HepG2 (cell line): Measurements from ENCODE around the gene HCFC1. TPM values are rescaled to one million over a fixed set of nuclear protein-coding genes. Genes with fewer than 3 reads are reported as not detected.
A peak's percentile ranks its signal among the peaks of the same experiment; 100 is the strongest.

Experiments used
- ATF7-NPFF ChIP-seq: sonication (generic); formaldehyde crosslinking; IDR thresholded peaks from 2 replicates; pipeline ENCODE4 v1.8.1; 2023; ENCODE audit warnings: mild to moderate bottlenecking, low read depth, missing genetic modification reagents, moderate library complexity
- CBX1 ChIP-seq: IDR thresholded peaks from one replicate; pipeline ENCODE4 v1.6.1; 2016; ENCODE audit warnings: antibody characterized with exemption, low read depth
- CCDC6 ChIP-seq: sonication (generic); formaldehyde crosslinking; IDR thresholded peaks from 2 replicates; pipeline ENCODE4 v1.8.1; 2022; ENCODE audit warnings: mild to moderate bottlenecking, missing genetic modification reagents, moderate library complexity
- DR1 ChIP-seq: sonication (generic); formaldehyde crosslinking; IDR thresholded peaks from 2 replicates; pipeline ENCODE4 v1.8.0; 2021; ENCODE audit warnings: mild to moderate bottlenecking, missing genetic modification reagents, inconsistent platforms
- FOXA3 ChIP-seq: IDR thresholded peaks from 2 replicates; pipeline ENCODE4 v1.6.1; 2016; ENCODE audit warnings: missing genetic modification reagents, missing compliant biosample characterization
- GABPB1 ChIP-seq: IDR thresholded peaks from 2 replicates; pipeline ENCODE4 v1.6.1; 2016; ENCODE audit warnings: mild to moderate bottlenecking, missing genetic modification reagents, moderate library complexity, missing compliant biosample characterization
- HNRNPK ChIP-seq: fragments of 200-400 bp; formaldehyde crosslinking; IDR thresholded peaks from 2 replicates; pipeline ENCODE4 v1.6.1; 2018; ENCODE audit warnings: low read length, low read depth, moderate library complexity, mild to moderate bottlenecking; ENCODE audit not compliant: poor library complexity, severe bottlenecking
- HNRNPUL1 ChIP-seq: fragments of 200-400 bp; formaldehyde crosslinking; IDR thresholded peaks from 2 replicates; pipeline ENCODE4 v1.6.1; 2017; ENCODE audit warnings: low read depth, mild to moderate bottlenecking, low read length, moderate library complexity
- KDM2A ChIP-seq: sonication (generic); formaldehyde crosslinking; IDR thresholded peaks from 2 replicates; pipeline ENCODE4 v1.4.0; 2020; ENCODE audit warnings: low read depth, missing genetic modification reagents, borderline replicate concordance
- MEF2D ChIP-seq: sonication (generic); formaldehyde crosslinking; IDR thresholded peaks from 2 replicates; pipeline ENCODE4 v1.5.1; 2020; ENCODE audit warnings: mild to moderate bottlenecking, missing genetic modification reagents
- MEIS2 ChIP-seq: sonication (generic); formaldehyde crosslinking; IDR thresholded peaks from 2 replicates; pipeline ENCODE4 v1.9.0; 2021; ENCODE audit warnings: mild to moderate bottlenecking, missing genetic modification reagents
- NAIF1 ChIP-seq: sonication (generic); formaldehyde crosslinking; IDR thresholded peaks from 2 replicates; pipeline ENCODE4 v1.5.0; 2020; ENCODE audit warnings: mild to moderate bottlenecking, missing genetic modification reagents, borderline replicate concordance
- SALL2 ChIP-seq: sonication (generic); formaldehyde crosslinking; IDR thresholded peaks from 2 replicates; pipeline ENCODE4 v1.8.1; 2023; ENCODE audit warnings: mild to moderate bottlenecking, missing genetic modification reagents, inconsistent platforms
- SOX5 ChIP-seq: IDR thresholded peaks from 2 replicates; pipeline ENCODE4 v1.6.1; 2016; ENCODE audit warnings: borderline replicate concordance
- SRY ChIP-seq: sonication (generic); formaldehyde crosslinking; IDR thresholded peaks from 2 replicates; pipeline ENCODE4 v1.8.0; 2022; ENCODE audit warnings: mild to moderate bottlenecking, missing genetic modification reagents
- TAF1 ChIP-seq: sonication (generic); formaldehyde crosslinking; IDR thresholded peaks from 2 replicates; pipeline ENCODE4 v1.4.0; 2020; ENCODE audit warnings: missing genetic modification reagents
- TCF12 ChIP-seq, 2 experiments: fragments of 450-650 bp in 1 of 2; sonication (generic) in 1 of 2; formaldehyde crosslinking in 1 of 2; IDR thresholded peaks; 2 replicates each; pipeline versions ENCODE4 v1.6.1 to v1.8.0; 2017 to 2022; ENCODE audit warnings: antibody characterized with exemption in 1 of 2, mild to moderate bottlenecking in 1 of 2, missing genetic modification reagents in 1 of 2, moderate library complexity in 1 of 2
- YEATS2 ChIP-seq: sonication (generic); formaldehyde crosslinking; IDR thresholded peaks from 2 replicates; pipeline ENCODE4 v1.4.0; 2020; ENCODE audit warnings: missing genetic modification reagents, borderline replicate concordance
- ZFY ChIP-seq: sonication (generic); formaldehyde crosslinking; IDR thresholded peaks from 2 replicates; pipeline ENCODE4 v1.4.0; 2020; ENCODE audit warnings: missing genetic modification reagents
- ZKSCAN8 ChIP-seq: IDR thresholded peaks from 2 replicates; pipeline ENCODE4 v1.6.1; 2016; ENCODE audit warnings: borderline replicate concordance, missing genetic modification reagents, missing compliant biosample characterization
- ZMAT3 ChIP-seq: sonication (generic); formaldehyde crosslinking; conservative IDR thresholded peaks from 2 replicates; pipeline ENCODE4 v1.7.0; 2021; ENCODE audit warnings: missing genetic modification reagents
- ZNF329 ChIP-seq: sonication (generic); formaldehyde crosslinking; IDR thresholded peaks from 2 replicates; pipeline ENCODE4 v1.9.0; 2021; ENCODE audit warnings: low read depth, mild to moderate bottlenecking, missing genetic modification reagents
- ZNF709 ChIP-seq: sonication (generic); formaldehyde crosslinking; IDR thresholded peaks from 2 replicates; pipeline ENCODE4 v1.5.0; 2020; ENCODE audit warnings: mild to moderate bottlenecking, missing genetic modification reagents
- ZNF777 ChIP-seq: sonication (generic); formaldehyde crosslinking; IDR thresholded peaks from 2 replicates; pipeline ENCODE4 v1.4.0; 2020; ENCODE audit warnings: missing genetic modification reagents
- polyA plus RNA-seq, 8 experiments: library from polyadenylated mRNA; depleted of rRNA in 3 of 8; stranded (reverse) in 7 of 8; unstranded in 1 of 8; fragments of >200 nt; fragmentation: Illumina TruSeq in 4 of 8; extraction: Trizol in 4 of 8; gene quantifications; 2 replicates each; pipeline versions ENCODE4 v1.2.1 to v1.2.3, GENCODE V29; 2011 to 2016; ENCODE audit warnings: low read depth in 4 of 8, missing spikeins in 1 of 8, mixed read lengths in 1 of 8; ENCODE audit not compliant: insufficient read depth in 1 of 8
- total RNA-seq, 5 experiments: library from RNA; depleted of rRNA; stranded (reverse); fragments of >200 nt; fragmentation: Illumina TruSeq; extraction: Trizol; gene quantifications; 2 replicates each; pipeline ENCODE4 v1.2.3, GENCODE V29; 2016; ENCODE audit warnings: low read depth in 1 of 5
- TF ChIP-seq, protein P1 (sequence below): sonication (generic); formaldehyde crosslinking; IDR thresholded peaks from 2 replicates; pipeline ENCODE4 v1.9.0; 2022; ENCODE audit warnings: low read depth, missing genetic modification reagents
- TF ChIP-seq, protein P2 (sequence below), 2 experiments: sonication (generic) in 1 of 2; formaldehyde crosslinking in 1 of 2; IDR thresholded peaks; 2 replicates each; pipeline versions ENCODE4 v1.4.0 to v1.6.1; 2018 to 2020; ENCODE audit warnings: missing genetic modification reagents in 2 of 2, borderline replicate concordance in 1 of 2, low read depth in 1 of 2, mild to moderate bottlenecking in 1 of 2, missing biosample characterization in 1 of 2

Gene HCFC1
- total and polyA plus RNA-seq, 2 of the 13 experiments (the other 11 are each of a cell fraction or from before 2014, with no cell fraction given) = 5.8 to 17.8 TPM

DNA sequence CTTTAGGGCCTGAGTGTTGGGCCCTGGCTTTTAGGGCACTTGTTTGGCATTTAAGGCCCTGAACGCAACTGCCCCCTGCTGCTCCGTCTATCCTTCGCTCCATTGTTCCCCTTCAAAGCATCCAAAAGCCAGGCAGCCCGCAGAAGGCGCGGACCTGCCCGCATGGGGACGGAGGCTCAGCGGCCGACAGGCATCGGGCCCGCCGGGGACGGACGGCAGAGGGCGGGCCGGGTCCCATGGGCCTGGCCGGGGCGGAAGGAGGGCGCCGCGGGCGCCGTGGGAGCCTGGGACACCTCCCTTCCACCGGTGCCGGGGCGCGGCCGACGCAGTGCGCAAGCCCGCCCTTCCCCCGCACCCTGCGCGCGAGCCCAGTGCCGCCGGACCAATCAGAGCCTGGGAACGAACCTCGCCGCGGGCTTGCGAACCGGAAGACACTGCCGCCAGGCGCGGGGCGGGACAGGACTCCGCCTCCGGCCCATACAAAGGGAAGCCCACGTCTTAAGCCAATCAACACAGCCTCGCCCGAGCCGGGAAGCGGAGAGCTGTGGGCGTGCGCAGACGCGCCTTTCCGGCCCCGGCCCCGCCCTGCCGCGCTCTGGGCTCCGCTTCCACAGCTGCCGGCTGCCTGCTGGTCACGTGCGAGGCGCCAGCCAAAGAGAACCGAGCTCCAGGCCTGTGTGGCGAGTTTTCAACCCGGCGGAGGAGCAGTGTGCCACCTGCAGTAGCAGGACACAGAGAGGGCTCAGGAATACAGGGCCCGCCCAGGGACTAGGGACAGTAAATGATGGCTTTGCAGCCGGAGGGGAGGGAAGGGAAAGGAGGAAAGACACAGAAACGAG lies 43.5 kb downstream of the HCFC1 start (continued):
- TF ChIP-seq, protein P1, sequence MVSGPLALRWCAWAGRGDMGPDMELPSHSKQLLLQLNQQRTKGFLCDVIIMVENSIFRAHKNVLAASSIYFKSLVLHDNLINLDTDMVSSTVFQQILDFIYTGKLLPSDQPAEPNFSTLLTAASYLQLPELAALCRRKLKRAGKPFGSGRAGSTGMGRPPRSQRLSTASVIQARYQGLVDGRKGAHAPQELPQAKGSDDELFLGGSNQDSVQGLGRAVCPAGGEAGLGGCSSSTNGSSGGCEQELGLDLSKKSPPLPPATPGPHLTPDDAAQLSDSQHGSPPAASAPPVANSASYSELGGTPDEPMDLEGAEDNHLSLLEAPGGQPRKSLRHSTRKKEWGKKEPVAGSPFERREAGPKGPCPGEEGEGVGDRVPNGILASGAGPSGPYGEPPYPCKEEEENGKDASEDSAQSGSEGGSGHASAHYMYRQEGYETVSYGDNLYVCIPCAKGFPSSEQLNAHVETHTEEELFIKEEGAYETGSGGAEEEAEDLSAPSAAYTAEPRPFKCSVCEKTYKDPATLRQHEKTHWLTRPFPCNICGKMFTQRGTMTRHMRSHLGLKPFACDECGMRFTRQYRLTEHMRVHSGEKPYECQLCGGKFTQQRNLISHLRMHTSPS (CRISPR knock-in tag) = no peak
- no peak for TF ChIP-seq NAIF1 (CRISPR knock-in tag)
- peak; percentile 53; the same call in 1 of the 2 replicates for TF ChIP-seq ZNF777 (CRISPR knock-in tag)
- TF ChIP-seq GABPB1 (CRISPR knock-in tag) = peak; percentile 92
- TF ChIP-seq SRY = 0 out of 2 replicates have a peak, but pooled peaks have one; percentile 64
- TF ChIP-seq TAF1 (CRISPR knock-in tag) = 0 out of 2 replicates have a peak, but pooled peaks have one; percentile 43
- 0 out of 2 replicates have a peak, but pooled peaks have one; percentile 6 for TF ChIP-seq MEF2D (CRISPR knock-in tag)
- TF ChIP-seq TCF12 (IDR thresholded peaks at IDR 0.05) = no peak
- peak; percentile 67; the same call in 1 of the 2 replicates for TF ChIP-seq TCF12 (CRISPR knock-in tag; IDR thresholded peaks at IDR 0.05)
- TF ChIP-seq SALL2 (CRISPR knock-in tag) = 0 out of 2 replicates have a peak, but pooled peaks have one; percentile 19
- 0 out of 2 replicates have a peak, but pooled peaks have one; percentile 32 for TF ChIP-seq CCDC6 (CRISPR knock-in tag)
- 0 out of 2 replicates have a peak, but pooled peaks have one; percentile 25 for TF ChIP-seq DR1 (CRISPR knock-in tag)
- TF ChIP-seq CBX1 = no peak
- peak; percentile 22; the same call in 1 of the 2 replicates for TF ChIP-seq YEATS2 (CRISPR knock-in tag)
- no peak for TF ChIP-seq HNRNPUL1
- 0 out of 2 replicates have a peak, but pooled peaks have one; percentile 11 for TF ChIP-seq FOXA3 (CRISPR knock-in tag)
- TF ChIP-seq HNRNPK = peak; percentile 32
- peak; percentile 59; the same call in 1 of the 2 replicates for TF ChIP-seq MEIS2 (CRISPR knock-in tag)
- no peak for TF ChIP-seq ZMAT3 (CRISPR knock-in tag)
- TF ChIP-seq ZNF329 = 0 out of 2 replicates have a peak, but pooled peaks have one; percentile 19
- 0 out of 2 replicates have a peak, but pooled peaks have one; percentile 4 for TF ChIP-seq ZNF709 (CRISPR knock-in tag)
- 0 out of 2 replicates have a peak, but pooled peaks have one; percentile 21 for TF ChIP-seq ZKSCAN8 (CRISPR knock-in tag)
- TF ChIP-seq, protein P2, sequence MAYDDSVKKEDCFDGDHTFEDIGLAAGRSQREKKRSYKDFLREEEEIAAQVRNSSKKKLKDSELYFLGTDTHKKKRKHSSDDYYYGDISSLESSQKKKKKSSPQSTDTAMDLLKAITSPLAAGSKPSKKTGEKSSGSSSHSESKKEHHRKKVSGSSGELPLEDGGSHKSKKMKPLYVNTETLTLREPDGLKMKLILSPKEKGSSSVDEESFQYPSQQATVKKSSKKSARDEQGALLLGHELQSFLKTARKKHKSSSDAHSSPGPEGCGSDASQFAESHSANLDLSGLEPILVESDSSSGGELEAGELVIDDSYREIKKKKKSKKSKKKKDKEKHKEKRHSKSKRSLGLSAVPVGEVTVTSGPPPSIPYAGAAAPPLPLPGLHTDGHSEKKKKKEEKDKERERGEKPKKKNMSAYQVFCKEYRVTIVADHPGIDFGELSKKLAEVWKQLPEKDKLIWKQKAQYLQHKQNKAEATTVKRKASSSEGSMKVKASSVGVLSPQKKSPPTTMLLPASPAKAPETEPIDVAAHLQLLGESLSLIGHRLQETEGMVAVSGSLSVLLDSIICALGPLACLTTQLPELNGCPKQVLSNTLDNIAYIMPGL (CRISPR knock-in tag; IDR thresholded peaks at IDR 0.05; ENCODE audit: borderline replicate concordance in 1 of 2, low read depth in 1 of 2) = peak in 1 of 2 experiments; percentile 2; a peak in 1 of 4 replicates
- TF ChIP-seq KDM2A = peak; percentile 93
- TF ChIP-seq SOX5 (CRISPR knock-in tag) = peak; percentile 34; the same call in 1 of the 2 replicates
- peak; percentile 76 for TF ChIP-seq ZFY (CRISPR knock-in tag)
- TF ChIP-seq ATF7-NPFF (CRISPR knock-in tag) = peak; percentile 47; the same call in 1 of the 2 replicates
